Brain pericyte (primary cell): Measurements from ENCODE around the gene CACNA1C.

Experiments used
- DNase-seq: peaks from one replicate; pipeline ENCODE4 v3.0.0-alpha.2; 2012; ENCODE audit warnings: low read depth, low spot score

CACNA1C gene

DNA sequence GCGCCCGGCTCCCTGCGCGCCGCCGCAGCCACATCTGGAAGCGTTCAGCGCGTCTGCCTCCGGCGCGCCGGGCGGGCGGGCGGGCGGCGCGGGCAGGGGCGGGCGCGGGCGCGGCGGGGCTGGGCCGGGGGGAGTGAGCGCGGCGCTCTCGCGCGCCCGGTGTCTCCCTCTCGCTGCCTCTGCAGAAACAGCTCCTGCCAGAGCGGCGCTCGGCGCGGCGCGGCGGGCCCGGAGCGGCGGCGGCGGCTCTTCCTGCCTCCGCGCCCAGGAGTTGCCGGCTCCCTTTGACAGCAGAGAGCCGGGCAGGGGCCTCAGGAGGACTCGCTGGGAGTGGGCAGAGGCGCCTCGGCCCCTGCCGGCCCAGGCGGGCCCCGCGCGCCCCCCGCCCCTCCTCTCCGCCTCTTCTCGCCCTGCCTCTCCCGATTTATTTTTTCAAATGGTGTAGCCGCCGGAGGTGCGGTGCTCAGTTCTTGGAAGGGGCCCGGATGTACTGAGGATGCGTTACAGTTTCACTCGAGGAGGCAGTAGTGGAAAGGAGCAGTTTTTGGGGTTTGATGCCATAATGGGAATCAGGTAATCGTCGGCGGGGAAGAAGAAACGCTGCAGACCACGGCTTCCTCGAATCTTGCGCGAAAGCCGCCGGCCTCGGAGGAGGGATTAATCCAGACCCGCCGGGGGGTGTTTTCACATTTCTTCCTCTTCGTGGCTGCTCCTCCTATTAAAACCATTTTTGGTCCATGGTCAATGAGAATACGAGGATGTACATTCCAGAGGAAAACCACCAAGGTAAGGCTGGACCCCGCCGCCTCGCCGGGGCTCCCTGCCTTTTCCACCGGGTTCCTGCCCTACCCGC, at the start of gene CACNA1C:
TSS of gene CACNA1C (plus strand) at position 162 of the 853 bp plus-strand sequence. CDS start at position 738, 576 bp downstream.
- no peak for DNase-seq

DNA sequence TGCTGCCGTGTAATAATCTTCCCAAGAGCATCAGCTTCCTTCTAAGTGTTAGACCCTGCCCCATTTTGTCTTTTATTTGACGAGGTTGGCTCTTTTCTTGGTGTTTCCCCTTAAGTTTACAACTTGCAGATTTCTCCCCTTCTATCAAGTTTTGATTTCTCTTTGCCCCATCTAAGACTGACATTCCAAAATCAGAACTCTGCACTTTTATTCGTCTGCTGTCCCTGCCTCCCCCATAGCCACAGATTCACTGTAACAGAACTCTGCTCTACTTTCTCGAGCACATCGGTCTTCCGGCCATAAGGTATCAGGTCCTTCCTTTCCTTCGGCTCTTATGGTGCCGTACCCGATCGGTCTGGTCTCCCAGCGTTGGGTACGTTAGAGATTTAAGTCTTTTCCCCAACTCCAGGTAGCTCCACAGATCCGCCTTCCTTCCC, 49.1 kb upstream of the CACNA1C start:
- DNase-seq: no peak

DNA sequence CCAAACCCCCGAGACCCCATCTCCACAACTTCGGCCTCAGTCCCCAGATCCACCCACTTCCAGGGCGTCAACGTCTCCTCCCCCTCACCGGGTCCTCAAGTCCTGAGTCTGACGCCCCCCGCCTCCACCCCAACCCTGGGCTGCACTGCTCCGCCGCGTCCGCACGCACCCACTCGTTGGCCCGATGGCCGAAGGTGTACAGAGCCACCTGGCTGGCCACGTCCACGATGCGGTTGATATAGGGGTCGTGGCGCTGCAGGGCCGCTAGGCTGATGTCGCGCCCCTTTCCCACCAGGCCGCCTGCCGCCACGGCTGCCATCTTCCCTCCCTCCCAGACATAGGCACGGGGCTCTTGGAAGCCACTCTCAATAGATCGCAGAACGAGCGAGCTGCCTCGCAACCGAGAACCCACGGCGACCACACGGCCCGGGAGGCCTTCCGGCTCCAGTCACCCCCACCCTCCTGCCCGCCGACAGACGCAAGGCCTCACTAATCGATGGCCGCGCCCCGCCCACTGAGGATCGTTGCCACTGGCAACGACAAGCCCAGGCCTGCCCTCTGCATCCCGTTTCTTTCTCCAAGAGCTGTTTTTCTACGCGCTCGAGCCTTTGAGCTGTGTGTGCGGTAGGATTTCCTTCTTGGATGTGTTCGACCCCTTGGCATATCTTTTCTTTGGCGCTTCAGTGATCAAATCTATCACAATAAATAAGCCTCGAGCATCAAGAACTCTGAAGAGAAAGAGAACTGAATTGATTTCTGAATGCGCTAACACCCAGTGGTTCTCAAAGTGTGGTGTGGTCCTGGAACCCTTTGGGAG, 48.5 kb upstream of the CACNA1C start, which contains the start of gene DCP1B:
TSS of gene DCP1B (minus strand) at position 345 of the 817 bp plus-strand sequence. CDS start at position 319, 26 bp downstream.
- peak; percentile 97 for DNase-seq

DNA sequence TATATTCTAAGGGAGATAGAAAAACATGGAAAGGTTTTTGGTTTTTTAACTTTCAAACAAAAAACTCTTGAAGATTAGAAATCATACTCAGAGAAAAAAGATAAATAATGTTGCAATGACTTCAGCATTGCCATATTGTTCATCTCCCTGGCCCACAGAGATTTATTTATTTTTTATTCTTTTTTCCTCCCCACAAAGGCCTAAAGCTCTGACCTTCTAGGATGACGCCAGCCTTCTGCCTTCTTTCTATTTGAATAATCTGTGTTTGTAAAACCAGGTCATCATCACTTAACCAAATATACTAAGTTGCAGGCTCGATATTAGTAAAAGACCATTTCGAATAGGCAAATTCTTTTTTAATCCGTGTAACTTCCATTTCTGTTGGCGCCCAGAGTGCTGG, 44.1 kb upstream of the CACNA1C start:
- no peak for DNase-seq

DNA sequence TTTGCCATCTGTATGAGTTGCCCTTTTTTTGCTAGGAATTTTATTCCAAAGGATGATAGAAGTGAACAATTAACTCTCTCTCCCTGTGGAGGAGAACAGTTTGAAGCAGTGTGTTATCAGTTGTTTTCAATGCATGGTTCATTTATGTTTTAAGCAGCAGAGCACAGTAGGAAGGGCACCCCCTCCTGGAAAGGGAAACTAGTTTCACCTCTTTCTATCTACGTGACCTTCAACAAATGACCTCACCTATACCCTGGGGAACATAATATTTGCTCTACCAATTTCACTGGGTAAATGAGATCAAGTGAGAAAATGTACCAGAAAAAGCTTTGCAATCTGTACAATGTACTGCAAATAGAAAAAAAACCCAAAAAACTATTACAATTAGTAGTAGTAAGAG, 43.2 kb upstream of the CACNA1C start:
- no peak for DNase-seq

DNA sequence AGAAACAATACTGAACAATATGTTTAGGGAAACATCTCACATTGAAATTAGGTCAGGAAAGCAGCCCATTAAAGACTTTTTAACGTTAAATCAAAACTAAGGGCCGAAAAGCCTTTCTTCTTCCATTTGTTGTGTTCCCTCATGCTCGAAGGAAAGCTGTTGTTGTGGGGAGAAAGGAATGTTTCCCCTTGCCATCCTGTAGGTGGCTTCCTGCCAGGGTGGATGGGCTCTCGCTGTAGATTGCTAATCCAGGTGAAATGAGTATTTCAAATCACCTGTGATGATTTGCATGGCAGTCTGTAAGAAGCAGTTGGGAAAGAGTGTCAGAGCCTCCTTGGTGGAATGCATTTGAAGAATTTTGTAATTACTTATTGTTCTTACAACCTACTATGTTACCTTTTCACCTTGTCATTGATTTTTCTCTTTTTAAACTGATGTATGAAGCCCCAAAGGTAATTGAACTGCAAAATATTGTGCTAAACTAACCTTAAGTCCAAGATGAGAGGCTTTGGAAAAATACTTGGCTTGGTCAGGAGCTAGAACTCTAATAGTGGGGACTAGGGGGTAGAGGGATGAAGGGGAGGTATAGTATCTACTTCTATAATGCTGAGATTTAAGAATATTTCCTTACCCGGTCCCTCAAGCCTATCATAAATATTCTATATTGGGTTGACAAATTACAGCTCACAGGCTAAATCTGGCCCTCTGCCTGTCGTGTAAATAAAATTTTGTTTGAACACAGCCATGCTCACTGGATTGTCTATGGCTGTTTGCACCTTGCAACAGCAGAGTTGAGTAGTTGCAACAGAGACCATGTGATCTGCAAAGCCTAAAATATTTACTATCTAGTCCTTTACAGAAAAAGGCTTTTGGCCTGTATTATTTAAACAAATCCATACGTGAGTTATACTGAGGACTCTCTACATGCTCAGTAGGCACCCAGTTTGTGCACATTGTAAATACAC, 40.9 kb upstream of the CACNA1C start:
- no peak for DNase-seq

DNA sequence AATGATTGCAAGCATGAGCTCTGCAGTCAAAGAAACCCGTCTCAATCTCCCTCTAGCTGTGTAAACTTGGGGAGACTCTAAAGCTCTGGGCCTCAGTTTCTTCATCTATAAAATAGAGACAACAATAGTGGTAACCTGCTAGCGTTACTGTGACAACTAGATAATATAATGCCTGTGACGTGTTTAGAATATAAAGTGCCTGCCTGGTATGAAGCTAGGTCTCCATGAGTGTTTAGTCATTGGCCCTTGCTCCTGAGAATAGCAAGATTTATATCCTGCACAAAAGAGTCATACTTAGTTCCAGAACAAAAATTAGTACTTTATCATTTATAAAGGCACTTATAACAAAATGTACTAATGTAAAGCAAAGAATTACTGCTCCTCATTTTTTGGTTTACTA, 39.7 kb upstream of the CACNA1C start:
- DNase-seq: no peak

DNA sequence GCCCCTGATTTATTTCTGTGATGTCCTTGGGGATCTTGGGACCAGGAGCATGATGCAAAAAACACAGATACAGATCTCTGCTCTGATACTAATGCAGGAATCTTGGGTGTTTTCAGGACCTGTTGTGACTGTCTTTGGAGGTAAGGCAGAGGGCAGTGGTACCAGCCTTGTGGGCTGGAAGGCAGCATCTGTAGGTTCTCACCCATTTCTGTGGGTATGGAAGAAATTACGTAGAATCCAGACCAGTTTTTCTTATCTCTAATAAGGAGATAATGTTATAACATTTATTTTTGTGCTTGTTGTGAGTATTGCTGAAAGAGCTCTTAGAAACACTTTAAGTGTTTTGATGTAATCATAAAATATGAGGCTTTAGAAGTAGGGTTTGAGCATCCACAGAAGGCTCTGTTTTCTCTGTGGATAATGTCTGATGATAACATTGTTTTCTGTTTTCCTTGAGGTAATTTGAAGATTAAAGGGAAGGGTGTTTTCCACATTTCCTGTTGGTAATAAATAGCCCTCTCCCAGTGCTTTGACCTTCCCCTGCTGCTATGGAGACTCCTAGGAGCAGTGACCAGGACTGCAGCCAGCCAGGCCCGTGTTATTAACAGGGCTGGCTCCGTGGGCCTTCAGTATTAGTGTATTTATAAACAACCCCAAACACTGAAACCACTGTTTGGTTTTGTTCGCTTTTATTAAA, 39.1 kb upstream of the CACNA1C start:
- no peak for DNase-seq

DNA sequence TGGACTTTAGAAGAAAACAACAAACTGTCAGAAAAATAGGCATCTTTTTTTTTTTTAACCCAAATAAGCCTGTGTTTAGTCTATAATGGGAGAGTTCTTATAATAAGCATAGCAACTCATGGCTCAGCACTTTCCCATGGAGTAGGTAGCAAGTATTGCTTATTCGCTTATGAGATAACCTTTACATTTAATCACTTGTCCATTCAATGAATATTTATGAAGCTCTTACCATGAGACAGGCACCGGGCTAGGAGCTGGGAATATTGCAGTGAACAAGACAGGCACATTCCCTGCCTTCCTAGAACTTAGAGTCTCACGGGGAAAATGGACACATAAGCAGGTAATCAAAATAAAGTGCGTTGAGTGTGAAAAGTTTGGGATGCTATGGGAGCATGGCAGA, 38.6 kb upstream of the CACNA1C start:
- no peak for DNase-seq

DNA sequence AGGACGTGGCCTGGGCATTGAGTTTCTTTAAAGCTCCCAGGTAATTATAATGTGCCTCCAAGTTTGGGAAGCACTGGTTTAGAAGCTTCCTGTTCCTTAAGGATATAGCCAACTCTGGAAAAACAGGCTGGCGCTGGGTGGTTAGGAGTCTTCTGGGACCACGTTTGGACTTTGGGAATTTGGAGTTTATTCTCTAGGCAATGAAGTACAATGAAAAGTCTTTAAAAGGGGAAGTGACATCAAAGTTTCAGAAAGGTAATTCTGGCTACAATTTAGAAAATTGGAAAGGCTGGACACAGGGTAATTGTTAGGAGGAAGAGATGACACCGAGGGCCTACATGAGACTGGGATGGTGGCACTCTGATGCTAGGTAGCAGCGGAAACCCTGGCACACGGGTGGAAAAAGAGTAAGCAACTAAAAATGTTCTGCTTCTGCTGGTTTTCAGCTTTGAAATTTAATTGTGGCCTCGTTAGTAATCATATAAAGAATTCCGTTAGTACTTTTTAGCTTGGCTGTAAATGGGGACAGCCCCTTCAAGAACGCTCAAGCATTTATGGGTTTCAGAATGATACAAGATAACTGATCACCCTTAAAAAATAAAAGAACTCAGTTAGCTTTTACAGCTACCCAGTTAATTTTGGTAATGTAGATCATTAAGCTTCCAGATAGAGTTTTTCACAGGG, 35.8 kb upstream of the CACNA1C start:
- DNase-seq: no peak

DNA sequence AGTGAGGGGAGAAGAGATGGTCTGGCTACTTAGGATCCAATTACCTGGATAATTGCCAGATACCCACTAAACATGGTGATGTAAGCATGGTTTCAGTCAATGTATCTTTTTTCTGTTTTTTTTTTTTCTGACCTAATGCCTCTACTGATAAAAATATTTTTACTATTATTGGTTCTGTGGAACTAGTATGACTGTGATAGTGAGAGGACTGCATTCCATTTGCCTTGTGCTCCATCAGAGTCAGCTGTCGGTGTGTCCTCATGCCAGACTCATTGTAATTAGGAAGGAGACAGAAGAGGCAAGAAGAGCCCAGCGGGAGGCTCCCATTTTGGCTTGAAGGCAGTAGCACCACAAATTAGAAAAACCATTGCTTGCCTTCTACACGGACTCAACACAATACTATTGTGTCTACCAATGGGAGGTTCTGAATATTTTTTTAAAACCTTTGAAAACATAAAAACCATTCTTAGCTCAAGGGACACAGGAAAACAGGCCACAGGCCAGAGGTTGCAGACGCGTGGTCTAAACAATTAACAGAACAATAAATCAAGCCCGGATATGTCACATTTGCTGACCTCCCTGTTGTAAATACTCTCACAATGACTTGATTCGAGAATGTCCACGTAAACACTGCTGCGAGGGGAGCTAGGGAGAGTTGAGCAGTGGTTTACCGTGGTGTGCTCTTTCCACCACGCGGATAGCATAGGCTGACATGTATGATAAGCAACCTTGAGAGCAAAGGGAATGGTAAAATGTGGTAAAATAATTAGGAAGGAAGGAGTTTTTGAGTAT, 35.0 kb upstream of the CACNA1C start:
- DNase-seq: no peak

DNA sequence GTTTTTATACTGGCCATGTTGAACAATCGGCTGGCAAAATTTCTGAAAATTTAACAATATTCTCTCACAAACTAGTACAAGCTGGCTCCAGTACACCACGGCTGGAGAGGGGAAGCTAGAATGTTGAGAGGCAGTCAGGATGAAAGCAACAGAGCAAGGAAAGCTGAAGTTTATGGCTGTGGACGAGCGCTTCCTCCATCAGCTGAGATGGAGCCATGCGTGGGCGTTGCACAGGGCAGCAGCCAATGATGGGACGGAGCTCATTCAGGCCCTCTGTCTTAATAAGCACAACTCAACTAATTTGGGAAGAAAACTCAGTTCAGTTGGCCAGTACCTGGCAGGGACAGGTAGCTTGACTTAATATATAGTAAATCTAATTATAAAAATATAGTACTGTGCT, 34.4 kb upstream of the CACNA1C start:
- no peak for DNase-seq

DNA sequence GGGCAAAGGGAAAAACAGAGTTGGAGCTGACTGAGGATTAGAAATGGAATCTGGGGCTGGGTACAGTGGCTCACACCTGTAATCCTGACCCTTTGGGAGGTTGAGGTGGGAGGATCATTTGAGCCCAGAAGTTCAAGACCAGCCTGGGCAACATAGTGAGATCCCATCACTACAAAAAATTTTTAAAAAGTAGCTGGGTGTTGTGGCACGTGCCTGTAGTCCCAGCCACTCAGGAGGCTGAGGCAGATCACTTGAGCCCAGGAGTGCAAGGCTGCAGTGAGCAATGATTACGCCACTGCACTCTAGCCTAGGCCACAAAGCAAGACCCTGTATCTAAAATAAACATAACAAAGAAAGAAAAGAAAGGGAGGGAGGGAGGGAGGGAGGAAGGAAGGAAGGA, 33.7 kb upstream of the CACNA1C start:
- no peak for DNase-seq

DNA sequence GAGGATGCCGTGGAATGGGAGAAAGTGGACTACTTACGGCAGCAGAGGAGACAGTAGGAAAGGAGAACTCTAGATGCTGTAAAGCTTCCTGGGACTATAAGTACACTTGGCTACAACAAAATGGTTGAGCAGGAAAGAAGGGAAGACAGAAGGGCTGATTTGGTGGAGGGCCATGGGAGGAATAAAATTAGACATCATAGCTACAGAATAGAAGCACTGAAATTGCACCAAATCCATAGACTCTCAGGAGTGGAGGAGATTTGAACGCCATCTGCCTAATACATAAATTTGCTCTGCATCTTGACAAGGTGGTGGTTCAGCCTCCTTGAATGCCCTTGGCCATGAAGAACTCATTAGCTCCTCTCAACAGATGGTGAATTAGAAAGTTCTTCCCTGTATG, 32.3 kb upstream of the CACNA1C start:
- no peak for DNase-seq

DNA sequence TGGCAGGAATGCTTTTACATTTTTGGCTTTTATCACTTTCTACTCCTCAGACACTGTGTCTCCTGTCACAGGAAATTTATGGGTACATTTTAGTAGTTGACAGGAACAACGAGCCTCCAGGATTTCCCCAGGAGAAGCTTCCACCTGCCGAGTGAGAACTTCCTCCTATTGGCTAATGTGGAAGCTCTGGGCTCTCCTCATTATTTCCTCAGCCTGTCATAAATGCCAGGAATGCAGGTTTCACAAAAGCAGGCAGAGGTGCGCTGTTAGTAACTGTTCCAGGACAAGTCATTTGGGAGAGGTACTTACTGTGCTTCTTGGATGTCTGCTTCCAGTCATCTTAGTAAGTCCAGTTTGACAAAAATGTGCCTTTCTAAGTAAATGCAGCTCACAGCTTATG, 29.4 kb upstream of the CACNA1C start:
- DNase-seq: no peak

DNA sequence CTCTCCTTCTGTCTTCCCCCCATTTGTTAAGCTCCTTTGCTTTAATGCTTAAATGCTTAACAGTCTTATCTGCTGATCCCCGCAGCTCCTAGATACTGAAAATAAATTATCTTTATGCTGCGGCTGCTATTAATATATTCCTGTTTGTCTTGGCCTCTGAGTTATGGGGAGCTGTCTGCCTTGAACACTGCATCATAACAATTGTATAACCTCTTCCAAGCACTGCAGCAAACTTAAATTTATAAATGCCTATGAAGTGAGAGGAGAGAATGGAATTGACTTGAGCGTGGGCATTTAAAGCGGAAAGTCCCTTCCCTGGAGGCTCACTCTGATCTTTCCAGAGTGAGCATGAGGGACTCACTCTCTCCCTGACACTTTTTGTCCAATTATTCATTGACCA, 25.4 kb upstream of the CACNA1C start:
- no peak for DNase-seq

DNA sequence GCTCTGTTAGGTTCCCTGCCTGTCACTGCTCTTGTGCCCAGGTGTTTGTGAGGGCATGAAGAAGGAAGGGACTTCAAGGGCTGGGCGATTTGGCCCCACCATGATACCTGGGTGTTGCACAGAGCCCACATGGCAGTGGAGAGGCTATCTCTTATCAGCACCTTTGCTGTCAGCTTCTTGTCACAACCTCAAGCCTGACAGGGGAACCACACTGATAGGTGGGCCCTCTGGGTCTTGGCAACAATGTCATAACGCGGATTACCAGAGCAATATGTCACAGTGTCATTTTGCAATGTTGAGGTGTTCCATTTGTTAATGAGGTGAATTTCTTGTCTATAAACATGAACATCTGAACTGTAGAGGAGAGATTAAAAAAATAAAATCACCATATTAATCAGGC, 22.9 kb upstream of the CACNA1C start:
- no peak for DNase-seq

DNA sequence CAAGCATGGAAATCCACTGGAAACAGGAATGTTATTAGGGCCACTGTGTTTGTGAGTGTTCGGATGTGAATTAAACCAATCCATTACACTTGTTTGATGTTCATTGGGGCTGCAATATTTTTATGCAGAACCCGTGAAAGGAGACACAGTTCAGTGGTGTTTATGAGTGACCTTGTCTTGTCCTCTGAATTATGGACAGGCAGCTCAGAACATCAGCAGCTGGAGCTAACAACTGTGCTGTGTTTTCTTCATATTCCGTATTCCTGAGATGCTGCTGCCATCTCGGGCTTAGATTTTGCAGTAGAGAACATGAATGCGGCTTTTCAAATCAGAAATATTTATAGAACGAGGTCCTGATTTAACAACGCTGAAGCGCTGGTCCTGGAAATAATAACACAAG, 20.3 kb upstream of the CACNA1C start:
- DNase-seq: no peak

DNA sequence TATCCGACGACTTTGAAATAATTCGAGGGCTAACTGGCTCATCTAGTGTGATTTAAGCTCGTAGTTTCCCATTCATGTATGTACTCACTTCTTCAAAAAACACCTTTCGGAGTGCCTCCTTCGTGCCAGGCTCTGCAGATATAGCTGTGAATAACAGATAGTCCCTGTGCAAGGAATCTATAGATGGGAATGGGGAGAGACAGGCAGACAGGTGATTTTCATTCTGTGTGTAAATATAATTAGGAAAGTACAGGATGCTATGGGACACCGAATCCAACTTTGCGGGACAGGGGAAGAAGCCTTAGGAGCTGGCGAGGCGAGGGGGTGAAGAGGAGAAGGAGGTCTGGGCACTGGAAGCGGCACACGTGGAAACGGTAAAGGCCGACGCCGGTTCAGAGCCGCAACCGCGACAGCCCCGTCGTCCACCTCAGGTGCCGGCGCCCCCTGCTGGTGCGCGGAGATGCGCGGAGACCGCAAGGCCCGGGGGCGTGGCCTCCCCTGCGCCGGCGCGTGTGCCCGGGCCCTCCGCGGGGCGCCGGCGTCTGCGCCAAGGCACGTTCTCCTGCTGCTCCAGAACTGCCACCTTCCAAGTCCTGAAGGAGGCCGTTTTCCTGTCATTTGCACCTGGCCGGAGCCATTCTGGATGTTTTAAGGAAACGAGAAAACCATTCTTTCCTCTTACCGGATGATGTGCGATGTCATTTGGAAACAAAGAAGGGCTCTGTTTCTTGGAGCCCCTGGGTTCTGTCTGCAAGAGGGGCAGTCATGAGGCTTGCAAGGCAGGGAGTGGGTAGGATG, 18.0 kb upstream of the CACNA1C start:
- DNase-seq: no peak
